ENCODE data around the gene LIN7C. TPM values are rescaled to one million over a fixed set of nuclear protein-coding genes. Genes with fewer than 3 reads are reported as not detected.

Gene LIN7C
- polyA plus RNA-seq: 29.0 and 48.0 TPM in 2 replicates

GRCh38 chr11:27506200-27507182 lies at the start of gene LIN7C:
Gene LIN7C, minus strand, starts transcription at chr11:27506769. Its CDS starts 17 bp downstream, at chr11:27506752.

GRCh38 chr11:27472398-27473016 lies 34.1 kb downstream of the LIN7C start, which contains the start of gene LGR4:
Gene LGR4, minus strand, starts transcription at chr11:27472790. Its CDS starts 488 bp downstream, at chr11:27472302.

Other genes starting within 250 kb of the LIN7C start
- gene CCDC34, start 143.6 kb downstream of the LIN7C start, polyA plus RNA-seq: 6.8 and 7.5 TPM in 2 replicates
- gene LGR4, start 34.0 kb downstream of the LIN7C start, polyA plus RNA-seq: 103 and 137 TPM in 2 replicates
- 0.91 and 3.8 TPM in 2 replicates for gene BDNF, start 193.7 kb upstream of the LIN7C start, polyA plus RNA-seq

Measured in Purkinje cell (primary cell).